Neural progenitor cell (in vitro differentiated cells): ENCODE results near the gene ATP11A. TPM values are rescaled to one million over a fixed set of nuclear protein-coding genes. Genes with fewer than 3 reads are reported as not detected.

Experiments
- DNase-seq: peaks from one replicate; pipeline ENCODE4 v3.0.0-alpha.2; 2016; ENCODE audit warnings: low spot score
- H2AFZ ChIP-seq: fragments of 200-600 bp; sonication (generic); replicated peaks from 2 replicates; pipeline ENCODE4 v1.6.1; 2016; ENCODE audit warnings: antibody characterized with exemption
- H3F3A ChIP-seq: fragments of 200-600 bp; sonication (generic); 2 replicates; pipeline ENCODE4 v1.6.1; 2016; ENCODE audit warnings: antibody characterized with exemption, low read depth
- H3K27ac ChIP-seq: fragments of 200-600 bp; sonication (generic); 2 replicates; pipeline ENCODE4 v1.5.1; 2016; ENCODE audit warnings: mild to moderate bottlenecking
- H3K27me3 ChIP-seq: fragments of 200-600 bp; sonication (generic); 2 replicates; pipeline ENCODE4 v1.6.1; 2016; ENCODE audit warnings: mild to moderate bottlenecking, moderate library complexity
- H3K36me3 ChIP-seq: fragments of 200-600 bp; sonication (generic); 2 replicates; pipeline ENCODE4 v1.5.1; 2016
- H3K4me1 ChIP-seq: fragments of 200-600 bp; sonication (generic); 2 replicates; pipeline ENCODE4 v1.6.1; 2016; ENCODE audit warnings: mixed run types
- H3K4me2 ChIP-seq: fragments of 200-600 bp; sonication (generic); 2 replicates; pipeline ENCODE4 v1.6.1; 2016
- H3K4me3 ChIP-seq: fragments of 200-600 bp; sonication (generic); 2 replicates; pipeline ENCODE4 v1.5.1; 2016
- H3K79me2 ChIP-seq: fragments of 200-600 bp; sonication (generic); 2 replicates; pipeline ENCODE4 v1.6.1; 2016; ENCODE audit warnings: low read depth
- H3K9ac ChIP-seq: fragments of 200-600 bp; sonication (generic); 2 replicates; pipeline ENCODE4 v1.6.1; 2016
- H3K9me3 ChIP-seq: fragments of 200-600 bp; sonication (generic); 2 replicates; pipeline ENCODE4 v1.5.1; 2016; ENCODE audit warnings: low read depth
- H4K20me1 ChIP-seq: fragments of 200-600 bp; sonication (generic); 2 replicates; pipeline ENCODE4 v1.6.1; 2016; ENCODE audit warnings: low read depth
- H3K27ac Mint-ChIP-seq: 3 replicates; pipeline ENCODE4 v1.8.0; 2021; ENCODE audit warnings: mixed read lengths
- H3K27me3 Mint-ChIP-seq: 2 replicates; pipeline ENCODE4 v1.8.0; 2022; ENCODE audit warnings: low read depth, mild to moderate bottlenecking, inconsistent platforms, moderate library complexity, mixed read lengths; ENCODE audit not compliant: insufficient read depth
- H3K36me3 Mint-ChIP-seq: 3 replicates; pipeline ENCODE4 v1.8.0; 2021; ENCODE audit warnings: mixed read lengths
- H3K4me1 Mint-ChIP-seq: 3 replicates; pipeline ENCODE4 v1.8.0; 2021; ENCODE audit warnings: mixed read lengths
- H3K4me3 Mint-ChIP-seq: 3 replicates; pipeline ENCODE4 v1.8.0; 2021; ENCODE audit warnings: mild to moderate bottlenecking, moderate library complexity, mixed read lengths
- H3K9me3 Mint-ChIP-seq: 3 replicates; pipeline ENCODE4 v1.8.0; 2020; ENCODE audit warnings: mixed read lengths
- CTCF ChIP-seq: fragments of 200-600 bp; sonication (generic); IDR thresholded peaks from 2 replicates; pipeline ENCODE4 v1.5.1; 2017; ENCODE audit warnings: antibody characterized with exemption, mild to moderate bottlenecking
- EZH2 ChIP-seq: fragments of 200-600 bp; sonication (generic); IDR thresholded peaks from 2 replicates; pipeline ENCODE4 v1.6.1; 2017; ENCODE audit warnings: antibody characterized with exemption, mild to moderate bottlenecking, moderate library complexity
- EZH2phosphoT487 ChIP-seq: fragments of 200-600 bp; sonication (generic); IDR thresholded peaks from 2 replicates; pipeline ENCODE4 v1.6.1; 2017; ENCODE audit warnings: antibody characterized with exemption
- total RNA-seq: library from RNA; depleted of rRNA; stranded (reverse); fragments of >200 nt; gene quantifications from 2 replicates; pipeline ENCODE4 v1.2.3, GENCODE V29; 2015; ENCODE audit warnings: low replicate concordance

Gene ATP11A
- total RNA-seq, 1 donor from 2014 or later, result 12.6 TPM

- H3K79me2 ChIP-seq, result no peaks in the 10 kb centered on the region
- Mint-ChIP-seq H3K27me3 (peaks cover 5% of the 10 kb centered on the region), H3K9me3 (peaks cover 7% of the 10 kb centered on the region), H3K4me1 (no peaks in the 10 kb centered on the region), H3K4me3 (no peak overlapping the region), H3K27ac (no peak overlapping the region), H3K36me3 (peaks cover 47% of the 10 kb centered on the region)
- H3K9ac ChIP-seq, result no peak overlapping the region
- no peak overlapping the region for H3K4me2 ChIP-seq
- TF ChIP-seq EZH2phosphoT487 (no peak), EZH2 (no peak), CTCF (no peak)
- H3K4me1 ChIP-seq, result no peaks in the 10 kb centered on the region
- H3K36me3 ChIP-seq, result peaks cover 13% of the 10 kb centered on the region
- no peaks in the 10 kb centered on the region for H3K9me3 ChIP-seq
- H3F3A ChIP-seq, result no peaks in the 10 kb centered on the region
- no peak overlapping the region for H3K27ac ChIP-seq
- no peak overlapping the region for H3K4me3 ChIP-seq
- no peak for DNase-seq
- H2AFZ ChIP-seq, result no peak overlapping the region
- no peaks in the 10 kb centered on the region for H3K27me3 ChIP-seq
- no peaks in the 10 kb centered on the region for H4K20me1 ChIP-seq
Measured at GRCh38 chr13:112812306-112813055, 122.6 kb downstream of the ATP11A start.

- Mint-ChIP-seq H3K9me3 (peaks cover 18% of the 10 kb centered on the region), H3K4me1 (no peaks in the 10 kb centered on the region), H3K4me3 (no peak overlapping the region), H3K27ac (no peak overlapping the region), H3K36me3 (peaks cover 58% of the 10 kb centered on the region), H3K27me3 (peaks cover 6% of the 10 kb centered on the region)
- Histone ChIP-seq H3K36me3 (peaks cover 16% of the 10 kb centered on the region), H3K79me2 (no peaks in the 10 kb centered on the region), H3K27me3 (no peaks in the 10 kb centered on the region), H3K4me1 (no peaks in the 10 kb centered on the region), H3K4me2 (no peak overlapping the region), H3F3A (no peaks in the 10 kb centered on the region), H3K4me3 (no peak overlapping the region), H2AFZ (no peak overlapping the region), H4K20me1 (no peaks in the 10 kb centered on the region), H3K27ac (no peak overlapping the region), H3K9ac (no peak overlapping the region), H3K9me3 (no peaks in the 10 kb centered on the region)
- TF ChIP-seq EZH2, result no peak
- no peak for TF ChIP-seq CTCF
- no peak for TF ChIP-seq EZH2phosphoT487
- DNase-seq, result no peak
Measured at GRCh38 chr13:112813552-112813951, 123.7 kb downstream of the ATP11A start.

GRCh38 chr13:112814905-112815585 lies 125.2 kb downstream of the ATP11A start:
- no peaks in the 10 kb centered on the region for H3K4me1 Mint-ChIP-seq
- H3K9ac ChIP-seq, result no peak overlapping the region
- peaks cover 68% of the 10 kb centered on the region for H3K36me3 Mint-ChIP-seq
- H3K9me3 ChIP-seq, result no peaks in the 10 kb centered on the region
- no peaks in the 10 kb centered on the region for H3K79me2 ChIP-seq
- no peak overlapping the region for H3K4me3 ChIP-seq
- no peak overlapping the region for H3K4me2 ChIP-seq
- DNase-seq, result no peak
- H3F3A ChIP-seq, result no peaks in the 10 kb centered on the region
- no peak overlapping the region for H3K4me3 Mint-ChIP-seq
- H4K20me1 ChIP-seq, result no peaks in the 10 kb centered on the region
- no peak overlapping the region for H2AFZ ChIP-seq
- H3K27ac ChIP-seq, result no peak overlapping the region
- no peak overlapping the region for H3K27ac Mint-ChIP-seq
- H3K4me1 ChIP-seq, result no peaks in the 10 kb centered on the region
- TF ChIP-seq EZH2phosphoT487 (no peak), CTCF (no peak), EZH2 (no peak)
- no peaks in the 10 kb centered on the region for H3K27me3 ChIP-seq
- peaks cover 8% of the 10 kb centered on the region for H3K27me3 Mint-ChIP-seq
- H3K9me3 Mint-ChIP-seq, result peaks cover 22% of the 10 kb centered on the region
- peaks cover 16% of the 10 kb centered on the region for H3K36me3 ChIP-seq
